ENCODE data around the gene KCNMB3.
A peak's percentile ranks its signal among the peaks of the same experiment; 100 is the strongest.
"Not testable (repeated sequence)": the region's sequence is repeated elsewhere in the genome, so short reads cannot be mapped to it uniquely, and the experiment has no call there.

KCNMB3 gene

DNA sequence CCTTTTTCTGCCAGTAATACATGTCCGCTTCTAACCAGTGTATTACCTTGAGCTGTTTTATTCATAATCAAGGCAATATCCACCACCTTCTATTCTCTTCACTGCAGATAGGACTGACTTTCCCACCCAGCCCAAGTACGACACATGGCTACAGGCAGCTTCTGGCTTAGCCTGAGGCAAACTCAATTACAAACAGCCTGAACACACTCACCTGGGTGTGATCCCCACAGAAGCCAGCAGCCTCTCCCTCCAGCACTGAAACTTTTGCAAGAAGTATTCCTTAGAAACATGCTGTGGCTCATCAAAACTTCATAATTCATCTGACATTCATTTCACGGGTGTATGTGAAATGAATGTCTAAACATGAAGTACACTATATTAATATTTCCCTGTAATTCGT lies 13.5 kb upstream of the KCNMB3 start:
- no peak for DNase-seq (ENCODE audit: low spot score)

- no peak for DNase-seq (ENCODE audit: low spot score)
Observed at GRCh38 chr3:179263134-179263533, 12.2 kb upstream of the KCNMB3 start.

DNA sequence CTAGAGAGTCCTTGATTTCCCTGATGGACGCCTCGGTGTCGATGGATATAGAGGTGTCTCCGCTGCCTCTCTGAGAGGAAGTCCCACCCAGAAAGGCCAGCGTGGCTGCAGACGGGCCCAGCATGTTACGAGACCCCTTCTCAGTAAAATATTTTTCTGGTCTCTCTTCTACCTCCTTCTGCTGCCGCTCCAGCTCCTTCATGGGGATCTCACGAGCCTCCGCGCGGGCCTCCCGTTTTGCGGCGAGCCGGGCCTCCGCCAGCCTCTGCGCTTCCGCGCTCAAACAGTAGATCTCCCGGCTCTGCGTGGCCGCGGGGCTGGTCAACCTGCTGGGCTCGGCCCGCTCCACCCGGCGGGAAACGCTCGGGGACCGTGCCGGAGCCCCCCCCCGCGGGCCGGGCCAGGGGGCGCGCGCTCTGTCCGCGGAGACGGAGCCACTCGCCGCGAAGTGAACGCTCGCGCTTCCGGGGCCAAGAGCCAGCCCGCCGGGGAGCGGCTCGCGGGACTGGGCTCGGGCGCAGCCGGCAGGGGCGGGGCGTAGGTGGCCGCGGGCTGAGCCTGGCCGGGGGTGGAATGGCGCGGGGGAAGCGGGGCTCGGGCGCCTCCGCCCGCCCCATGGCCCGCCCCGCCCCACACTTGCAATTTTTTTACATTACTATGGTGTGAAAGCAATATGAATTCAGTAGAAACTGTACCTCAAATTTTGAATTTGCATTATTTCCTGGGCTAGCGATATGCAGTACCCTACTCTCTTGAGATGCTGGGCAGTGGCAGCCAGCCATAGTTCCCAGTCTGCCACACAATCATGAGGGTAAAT lies 10.2 kb upstream of the KCNMB3 start:
- peak; percentile 65 for DNase-seq (ENCODE audit: low spot score)

DNA sequence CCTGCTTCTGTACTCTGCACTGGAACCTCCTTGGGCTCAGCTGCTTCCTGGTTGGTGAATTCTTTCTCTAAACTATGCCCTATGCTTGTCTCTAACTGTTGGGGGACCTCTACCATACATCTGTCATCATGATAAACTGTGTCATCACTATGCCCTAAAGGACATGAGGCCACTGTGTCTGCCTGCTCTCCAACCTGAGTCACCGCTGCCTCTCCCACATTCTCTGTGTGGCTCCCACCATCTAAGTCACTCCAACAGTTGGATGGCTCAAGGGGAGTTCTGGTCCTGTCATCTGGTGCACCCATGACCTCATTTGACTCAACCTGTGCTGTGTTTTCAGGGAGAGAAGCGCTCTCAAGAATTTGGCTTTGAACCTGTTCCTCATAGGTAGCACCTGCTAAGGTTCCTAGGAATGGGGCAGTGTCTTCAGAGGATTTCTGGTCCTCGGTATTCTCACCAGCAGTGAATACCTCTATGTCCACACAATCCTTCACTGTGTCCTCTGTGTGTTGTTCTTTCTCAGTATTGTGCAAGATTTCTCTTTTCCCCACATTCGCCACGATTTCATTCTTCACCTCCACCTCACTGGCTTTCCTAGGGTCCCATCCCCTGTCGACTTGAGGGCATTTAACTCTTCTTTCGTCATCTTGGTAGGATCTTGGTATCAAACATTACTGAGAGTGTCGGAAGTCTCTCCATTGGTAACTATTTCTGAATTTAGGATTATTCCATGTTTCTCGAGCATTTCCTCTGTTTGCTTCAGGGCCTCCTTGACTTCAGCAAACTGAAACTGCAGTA lies 9.2 kb upstream of the KCNMB3 start:
- not testable (repeated sequence) for DNase-seq (ENCODE audit: low spot score)

DNA sequence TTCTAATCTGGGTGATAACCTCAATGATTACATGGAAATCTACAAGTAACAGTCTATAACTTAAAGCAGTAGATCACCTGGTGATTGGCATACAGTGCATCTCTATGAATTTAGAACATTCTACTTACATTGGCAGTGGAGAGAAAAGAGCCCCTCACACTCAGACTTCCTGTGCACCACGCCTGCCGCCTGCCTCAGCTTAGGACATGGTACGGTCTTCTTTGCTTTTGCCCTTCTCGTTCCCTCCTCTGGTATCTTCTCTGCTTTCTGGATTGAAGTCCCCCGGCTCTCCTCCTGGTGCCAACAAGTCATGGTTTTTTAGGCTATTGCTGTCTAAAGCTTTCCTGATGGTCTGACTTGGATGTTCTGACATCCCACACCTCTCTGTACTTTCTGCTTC lies 7.9 kb upstream of the KCNMB3 start:
- no peak for DNase-seq (ENCODE audit: low spot score)

- not testable (repeated sequence) for DNase-seq (ENCODE audit: low spot score)
Observed at GRCh38 chr3:179257742-179258141, 6.8 kb upstream of the KCNMB3 start.

DNA sequence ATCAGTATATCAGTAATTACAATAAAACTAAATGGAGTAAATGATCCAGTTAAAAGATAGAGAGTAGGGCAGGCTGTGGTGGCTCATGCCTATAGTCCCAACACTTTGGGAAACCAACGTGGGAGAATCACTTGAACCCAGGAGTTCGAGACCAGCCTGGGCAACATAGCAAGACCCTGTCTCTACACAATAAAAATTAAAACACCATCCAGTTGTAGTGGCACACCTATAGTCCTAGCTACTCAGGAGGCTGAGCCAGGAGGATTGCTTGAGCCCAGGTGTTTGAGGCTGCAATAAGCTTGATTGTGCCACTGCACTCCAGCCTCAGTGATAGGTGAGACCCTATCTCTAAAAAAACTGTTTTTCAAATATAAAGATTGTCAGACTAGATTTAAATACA lies 5.9 kb upstream of the KCNMB3 start:
- no peak for DNase-seq (ENCODE audit: low spot score)

- DNase-seq (ENCODE audit: low spot score): no peak
Observed at GRCh38 chr3:179247289-179248015, 3.5 kb downstream of the KCNMB3 start.

DNA sequence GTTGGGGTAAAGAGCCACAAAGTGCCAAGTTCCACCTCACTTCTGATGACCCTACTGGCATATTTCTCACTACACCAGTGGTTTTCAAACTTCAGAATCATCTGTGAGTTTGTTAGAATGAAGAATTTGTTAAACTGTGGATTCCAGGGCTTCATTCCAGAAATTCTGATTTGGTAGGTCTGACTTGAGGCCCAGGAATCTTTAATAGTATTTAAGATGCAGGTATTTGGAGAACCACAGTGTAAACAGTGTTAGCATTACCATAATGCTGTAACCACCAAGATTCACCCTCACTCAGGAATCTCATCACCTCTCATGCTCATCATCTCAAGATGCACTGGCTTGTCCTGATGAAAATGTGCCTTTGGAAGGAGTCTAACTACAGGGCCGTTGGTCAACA lies 6.0 kb downstream of the KCNMB3 start:
- DNase-seq (ENCODE audit: low spot score): no peak

- not testable (repeated sequence) for DNase-seq (ENCODE audit: low spot score)
Observed at GRCh38 chr3:179242859-179243258, 8.1 kb downstream of the KCNMB3 start.

GRCh38 chr3:179240299-179240698 lies 10.6 kb downstream of the KCNMB3 start:
- not testable (repeated sequence) for DNase-seq (ENCODE audit: low spot score)

- no peak for DNase-seq (ENCODE audit: low spot score)
Observed at GRCh38 chr3:179236669-179237301, 14.1 kb downstream of the KCNMB3 start.

DNA sequence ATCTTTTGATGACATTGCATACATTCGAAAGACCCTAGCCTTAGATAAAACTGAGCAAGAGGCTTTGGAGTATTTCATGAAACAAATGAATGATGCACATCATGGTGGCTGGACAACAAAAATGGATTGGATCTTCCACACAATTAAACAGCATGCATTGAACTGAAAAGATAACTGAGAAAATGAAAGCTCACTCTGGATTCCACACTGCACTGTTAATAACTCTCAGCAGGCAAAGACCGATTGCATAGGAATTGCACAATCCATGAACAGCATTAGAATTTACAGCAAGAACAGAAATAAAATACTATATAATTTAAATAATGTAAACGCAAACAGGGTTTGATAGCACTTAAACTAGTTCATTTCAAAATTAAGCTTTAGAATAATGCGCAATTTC lies 16.7 kb downstream of the KCNMB3 start:
- no peak for DNase-seq (ENCODE audit: low spot score)

DNA sequence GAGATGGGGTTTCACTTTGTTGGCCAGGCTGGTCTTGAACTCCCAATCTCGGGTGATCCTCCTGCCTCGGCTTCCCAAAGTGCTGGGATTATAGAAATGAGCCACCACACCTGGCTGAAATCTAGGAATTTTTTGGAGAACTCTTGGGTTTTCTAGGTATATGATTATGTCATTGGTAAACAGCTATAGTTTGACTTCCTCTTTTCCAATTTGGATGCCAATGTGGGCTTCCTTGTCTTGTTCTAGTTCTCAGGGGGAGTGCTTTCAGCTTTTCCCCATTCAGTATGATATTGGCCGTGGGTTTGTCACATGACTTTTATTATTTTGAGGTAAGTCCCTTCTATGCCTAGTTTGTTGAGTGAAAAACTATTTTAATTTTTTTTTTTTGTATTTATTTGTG lies 17.9 kb downstream of the KCNMB3 start:
- no peak for DNase-seq (ENCODE audit: low spot score)

DNA sequence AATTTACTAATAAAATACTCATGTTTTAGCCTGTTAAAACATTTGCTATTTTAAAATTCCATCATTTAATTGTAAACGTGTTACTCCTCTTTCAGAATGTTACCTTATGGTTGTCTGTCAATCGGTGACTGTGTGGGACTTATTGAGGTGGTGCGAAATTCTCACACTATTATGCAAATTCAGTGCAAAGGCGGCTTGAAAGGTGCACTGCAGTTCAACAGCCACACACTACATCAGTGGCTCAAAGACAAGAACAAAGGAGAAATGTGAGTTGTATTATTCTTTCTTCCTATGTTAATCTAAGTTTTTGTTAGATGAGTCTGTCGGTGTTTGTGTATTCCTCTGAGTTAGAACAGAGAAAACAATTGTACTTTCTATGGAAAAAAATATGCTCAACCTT lies 21.7 kb downstream of the KCNMB3 start:
- no peak for DNase-seq (ENCODE audit: low spot score)

DNA sequence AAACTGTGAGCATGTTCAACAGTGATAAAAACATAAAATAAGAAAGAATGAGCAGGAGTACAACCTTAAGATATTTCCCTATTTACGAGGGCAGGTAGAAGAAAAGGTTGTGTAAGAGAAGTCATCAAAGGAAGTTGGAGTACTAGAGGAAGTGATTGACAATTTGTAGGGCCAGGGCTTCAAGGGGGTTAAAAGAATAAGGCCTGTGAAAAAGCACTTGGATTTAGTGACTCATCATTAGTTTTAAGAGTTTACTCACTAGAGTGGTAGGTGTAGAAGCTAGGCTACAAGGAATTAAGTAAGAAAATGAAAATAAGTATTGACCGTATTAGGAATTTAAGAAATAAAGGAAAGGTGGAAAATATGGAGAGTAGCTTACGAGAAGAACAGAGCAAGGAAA lies 23.6 kb downstream of the KCNMB3 start:
- no peak for DNase-seq (ENCODE audit: low spot score)

DNA sequence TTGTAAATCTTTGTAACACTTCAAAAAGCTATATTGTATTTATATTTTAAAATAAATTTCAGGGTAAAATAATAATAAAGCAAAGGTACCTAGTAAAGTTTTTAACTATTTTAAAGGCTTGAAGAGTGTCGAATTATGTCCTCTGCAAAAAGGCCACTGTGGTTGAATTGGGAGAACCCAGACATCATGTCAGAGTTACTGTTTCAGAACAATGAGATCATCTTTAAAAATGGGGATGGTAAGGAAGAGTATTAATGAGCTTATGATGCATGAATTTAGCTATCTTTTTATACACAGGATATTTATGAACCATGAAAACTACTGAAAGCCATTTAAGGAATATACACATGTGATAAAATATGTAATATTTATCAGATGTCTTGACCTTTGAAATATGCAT lies 26.3 kb downstream of the KCNMB3 start:
- no peak for DNase-seq (ENCODE audit: low spot score)

DNA sequence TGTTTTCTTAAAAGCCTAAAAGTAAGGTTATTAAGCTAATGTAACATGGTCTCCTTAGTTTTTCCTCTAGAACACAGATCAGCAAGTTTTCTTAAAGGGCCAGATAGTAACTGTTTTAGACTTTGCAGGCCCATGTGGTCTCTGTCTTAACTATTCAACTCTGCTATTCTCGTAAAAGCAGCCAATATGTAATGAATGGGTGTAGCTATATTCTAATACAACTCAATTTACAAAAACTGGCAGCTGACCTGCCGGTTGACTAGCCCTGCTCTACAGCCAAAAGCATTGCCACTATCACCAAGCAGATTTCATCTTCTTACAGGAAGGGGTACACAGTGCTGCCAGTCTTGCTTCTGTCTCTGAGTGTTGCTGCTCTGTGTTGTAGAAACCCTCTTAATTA lies 27.4 kb downstream of the KCNMB3 start:
- DNase-seq (ENCODE audit: low spot score): no peak

GRCh38 chr3:179218213-179218612 lies 32.7 kb downstream of the KCNMB3 start:
- DNase-seq (ENCODE audit: low spot score): not testable (repeated sequence)

DNA sequence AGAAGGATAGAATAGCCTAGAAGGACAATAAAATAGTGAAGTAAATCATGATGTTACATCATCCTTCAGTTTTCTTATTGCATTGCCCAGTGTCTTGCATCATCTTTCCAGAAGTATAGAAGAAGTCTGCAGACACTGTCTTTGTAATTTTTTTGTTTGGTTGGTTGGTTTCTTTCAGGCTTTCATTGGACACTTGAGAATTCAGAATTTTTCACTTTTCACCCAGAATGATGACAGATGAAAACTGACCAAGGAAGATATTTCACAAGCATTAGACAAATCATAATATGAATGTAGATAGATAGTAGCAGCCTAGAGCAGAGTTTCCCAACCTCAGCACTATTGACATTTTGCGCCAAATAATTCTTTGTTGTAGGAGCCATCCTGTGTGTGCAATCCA lies 35.4 kb downstream of the KCNMB3 start:
- DNase-seq (ENCODE audit: low spot score): not testable (repeated sequence)

GRCh38 chr3:179200790-179201189 lies 50.1 kb downstream of the KCNMB3 start:
- no peak for DNase-seq (ENCODE audit: low spot score)

DNA sequence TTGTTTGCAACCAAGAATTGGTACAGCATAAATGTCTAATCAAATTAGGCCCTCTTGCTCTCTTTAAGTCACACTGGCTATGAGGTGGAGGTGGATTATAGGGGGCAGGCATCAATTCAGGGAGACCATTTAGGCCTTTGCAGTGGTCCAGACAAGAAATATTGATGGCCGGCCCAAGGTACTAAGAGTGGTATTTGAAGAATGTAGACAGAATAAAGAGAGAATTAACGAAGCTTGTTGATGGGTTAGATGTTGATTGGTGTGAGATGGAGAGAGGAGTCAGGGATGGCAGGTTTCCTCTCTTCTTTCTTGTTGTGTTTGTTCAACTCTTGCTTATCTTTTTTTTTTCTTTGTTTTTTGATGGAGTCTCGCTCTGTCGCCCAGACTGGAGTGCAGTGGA lies 54.2 kb downstream of the KCNMB3 start:
- no peak for DNase-seq (ENCODE audit: low spot score)
